T follicular helper cell (primary cell): ENCODE data around the gene MAB21L4.
"Not testable (repeated sequence)": the region's sequence is repeated elsewhere in the genome, so short reads cannot be mapped to it uniquely, and the experiment has no call there.

Source experiments
- DNase-seq: peaks from one replicate; pipeline ENCODE4 v3.0.0-alpha.2; 2020; ENCODE audit warnings: low read depth

MAB21L4 gene

GRCh38 chr2:240858871-240859270 is 37.1 kb downstream of the MAB21L4 start:
- no peak for DNase-seq

DNA sequence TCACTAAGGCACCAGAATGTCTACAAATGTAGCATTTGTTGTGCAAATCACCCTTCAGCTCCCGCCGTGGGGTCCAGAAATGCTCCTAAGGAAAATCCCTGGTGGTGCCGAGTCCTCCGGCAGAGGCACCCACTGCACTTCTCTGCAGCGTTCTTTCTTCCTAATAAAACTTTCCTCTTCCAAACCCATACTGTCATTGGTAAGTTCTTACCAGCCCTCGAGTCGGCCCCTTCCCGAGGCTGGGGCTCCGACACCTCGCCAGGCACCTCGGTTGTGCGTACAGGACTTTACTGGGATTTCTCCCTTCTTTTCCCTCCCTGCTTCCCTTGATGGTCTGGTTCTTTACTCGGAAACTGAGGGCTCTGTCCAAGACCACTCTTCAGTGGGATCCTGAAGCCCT is 37.6 kb downstream of the MAB21L4 start:
- DNase-seq: no peak

DNA sequence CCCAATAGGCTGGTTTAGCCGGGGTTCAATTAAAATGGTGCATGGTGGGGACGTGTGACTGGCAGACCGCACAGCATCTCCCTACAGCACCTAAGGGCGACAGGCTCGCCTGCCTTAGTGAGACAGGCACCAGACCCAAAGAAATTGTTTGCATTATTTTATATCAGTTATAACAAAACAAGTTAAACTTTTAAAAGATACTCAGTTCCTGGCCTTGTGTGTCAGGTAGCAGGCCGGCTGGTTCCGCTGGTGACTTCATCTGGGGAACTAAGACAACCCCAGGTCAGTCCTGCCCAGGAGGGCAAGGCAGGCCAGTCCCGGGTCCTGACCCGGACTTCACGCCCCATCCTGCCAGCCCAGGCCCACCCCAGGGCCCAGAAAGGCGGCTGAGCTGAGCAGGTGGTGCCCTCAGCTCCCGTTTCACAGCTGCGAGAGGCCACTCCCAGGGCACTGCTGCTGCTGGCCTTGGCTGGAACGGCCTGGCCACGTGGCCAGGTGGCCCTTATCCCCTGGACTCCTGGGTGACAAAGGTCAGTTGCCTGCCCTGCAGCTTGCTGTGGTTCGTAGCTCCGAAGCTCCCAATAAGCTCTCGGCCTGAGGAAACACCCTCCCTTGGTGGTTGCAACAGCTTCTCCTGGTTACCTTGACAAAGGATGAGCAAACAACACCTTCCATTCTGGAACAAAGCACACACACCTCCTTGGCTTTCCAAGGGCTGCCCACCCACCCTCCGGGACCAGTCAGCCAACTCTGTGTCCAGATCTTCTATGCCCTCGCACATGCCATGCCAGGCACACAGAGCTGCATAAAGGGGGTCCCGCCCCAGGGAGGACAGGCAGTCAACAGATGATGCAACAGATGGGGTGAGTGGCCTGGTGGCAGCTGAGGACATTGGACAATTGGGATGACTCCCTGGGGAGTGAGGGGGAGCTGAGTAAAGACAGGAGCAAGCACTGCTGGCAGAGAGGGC is 38.6 kb downstream of the MAB21L4 start:
- no peak for DNase-seq

GRCh38 chr2:240856151-240856980 is 39.6 kb downstream of the MAB21L4 start:
- DNase-seq: no peak

GRCh38 chr2:240855670-240856069 is 40.3 kb downstream of the MAB21L4 start:
- DNase-seq: no peak

DNA sequence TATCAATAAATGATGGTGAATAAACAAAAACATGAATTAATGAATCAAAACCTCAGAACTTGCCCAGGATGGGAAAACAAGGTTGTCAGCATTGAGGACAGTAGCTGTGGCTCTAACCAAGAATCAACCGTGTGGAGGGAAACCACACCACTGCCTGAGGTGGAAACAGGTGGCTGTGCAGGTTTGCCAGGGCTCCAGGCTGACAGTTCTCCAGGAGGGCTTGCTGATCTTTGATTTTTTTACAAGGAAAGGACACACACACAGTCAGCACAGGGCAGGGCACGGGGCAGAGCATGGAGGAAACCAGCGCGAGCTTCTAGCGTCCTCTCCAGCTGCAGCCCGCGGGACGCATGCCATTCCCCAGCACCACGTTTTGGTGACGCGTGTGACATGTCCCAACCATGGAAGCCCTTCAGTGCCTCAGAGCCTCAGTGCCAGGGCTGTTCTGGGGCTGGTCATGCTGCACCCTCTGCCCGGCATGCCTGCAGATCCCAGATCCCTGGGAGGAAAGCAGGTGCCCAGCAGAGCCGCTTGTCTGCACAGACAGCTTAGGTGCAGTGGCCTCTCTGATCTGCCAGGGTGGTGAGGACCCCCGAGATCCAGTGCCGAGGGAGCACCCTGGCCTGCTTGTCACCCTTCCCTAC is 43.2 kb downstream of the MAB21L4 start:
- DNase-seq: no peak

GRCh38 chr2:240851078-240851991 is 44.6 kb downstream of the MAB21L4 start:
- DNase-seq: peak; percentile 74

GRCh38 chr2:240850756-240851077 is 45.2 kb downstream of the MAB21L4 start:
- no peak for DNase-seq

DNA sequence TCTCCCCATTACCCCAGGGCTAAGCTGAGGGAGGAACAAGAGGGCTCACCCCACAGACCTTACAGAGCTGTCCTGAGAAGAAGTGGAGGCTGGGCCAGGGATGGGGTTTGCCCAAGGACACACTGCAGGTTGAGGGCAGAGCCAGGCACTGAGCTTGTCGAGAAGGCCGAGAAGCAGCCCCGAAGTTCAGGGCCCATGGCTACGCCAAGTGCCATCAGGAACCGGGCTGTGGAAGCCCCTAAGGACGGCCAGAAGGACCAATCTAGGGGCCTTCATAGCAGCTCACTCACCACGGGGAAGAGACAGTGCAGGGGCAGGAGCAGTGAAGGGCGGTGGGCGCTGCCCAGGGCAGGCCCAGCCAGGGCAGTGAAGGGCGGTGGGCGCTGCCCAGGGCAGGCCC is 45.9 kb downstream of the MAB21L4 start:
- DNase-seq: no peak

- DNase-seq: no peak
Measured at GRCh38 chr2:240848900-240849680, 46.9 kb downstream of the MAB21L4 start.

- DNase-seq: no peak
Measured at GRCh38 chr2:240847817-240848216, 48.1 kb downstream of the MAB21L4 start.

- no peak for DNase-seq
Measured at GRCh38 chr2:240846873-240847595, 48.9 kb downstream of the MAB21L4 start.

DNA sequence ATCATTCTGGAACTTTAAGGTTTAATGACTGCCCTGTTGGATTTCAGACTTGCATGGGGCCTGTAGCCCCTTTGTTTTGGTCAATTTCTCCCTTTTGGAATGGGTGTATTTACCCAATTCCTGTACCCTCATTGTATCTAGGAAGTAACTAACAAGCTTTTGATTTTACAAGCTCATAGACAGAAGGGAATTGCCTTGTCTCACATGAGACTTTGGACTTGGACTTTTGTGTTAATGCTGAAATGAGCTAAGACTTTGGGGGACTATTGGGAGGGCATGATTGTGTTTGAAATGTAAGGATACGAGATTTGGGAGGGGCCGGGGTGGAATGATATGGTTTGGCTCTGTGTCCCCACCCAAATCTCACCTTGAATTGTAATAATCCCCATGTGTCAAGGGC is 49.6 kb downstream of the MAB21L4 start:
- not testable (repeated sequence) for DNase-seq

GRCh38 chr2:240840435-240841060 is 55.4 kb downstream of the MAB21L4 start:
- DNase-seq: no peak

DNA sequence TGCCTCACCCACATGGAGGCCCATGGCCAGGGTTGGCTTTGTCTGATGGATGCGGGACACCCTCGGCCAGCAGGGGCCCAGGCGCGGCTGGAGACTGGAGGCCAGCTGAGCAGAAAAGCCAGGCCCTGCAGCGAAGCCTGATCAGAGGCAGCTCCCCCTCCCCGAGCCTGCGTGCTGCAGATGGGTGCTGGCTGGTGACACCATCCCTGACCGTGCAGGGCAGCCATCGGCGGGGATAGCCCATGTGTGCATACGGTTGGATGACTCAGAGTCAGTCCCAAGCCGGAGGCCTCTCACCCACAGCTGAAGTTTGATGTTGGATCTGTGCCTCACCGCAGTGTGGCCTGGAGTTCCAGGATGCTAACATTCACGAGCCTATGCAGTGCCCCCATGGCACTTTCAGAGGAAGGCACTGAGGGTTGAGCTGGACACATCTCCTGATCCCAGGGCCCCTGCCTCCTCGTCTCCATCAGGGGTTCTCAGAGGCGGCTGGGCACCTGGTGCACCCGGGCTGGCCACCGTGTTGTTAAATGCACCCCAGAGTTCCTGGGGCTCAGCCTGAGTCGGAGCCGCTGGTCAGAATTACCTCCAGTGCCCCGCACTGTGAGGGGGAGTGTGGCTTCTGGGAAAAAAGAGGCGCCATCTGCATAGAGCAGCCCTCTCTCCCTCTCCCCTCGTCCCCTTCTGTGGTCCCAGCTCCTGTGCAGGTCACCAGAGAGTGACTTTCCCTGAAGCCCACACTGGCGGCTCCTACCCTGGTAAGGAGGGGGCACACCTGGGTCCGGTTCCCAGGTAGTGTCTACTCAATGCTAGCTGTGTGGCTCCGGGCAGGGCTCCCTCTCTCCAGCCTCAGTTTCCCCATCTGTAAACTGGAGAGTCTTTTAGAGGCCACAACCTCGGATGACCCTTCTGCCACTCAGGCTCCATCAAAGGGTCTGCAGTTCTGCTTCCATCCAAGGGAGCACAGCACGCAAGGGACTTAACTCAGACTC is 56.5 kb downstream of the MAB21L4 start:
- no peak for DNase-seq

- no peak for DNase-seq
Measured at GRCh38 chr2:240837621-240838020, 58.3 kb downstream of the MAB21L4 start.

DNA sequence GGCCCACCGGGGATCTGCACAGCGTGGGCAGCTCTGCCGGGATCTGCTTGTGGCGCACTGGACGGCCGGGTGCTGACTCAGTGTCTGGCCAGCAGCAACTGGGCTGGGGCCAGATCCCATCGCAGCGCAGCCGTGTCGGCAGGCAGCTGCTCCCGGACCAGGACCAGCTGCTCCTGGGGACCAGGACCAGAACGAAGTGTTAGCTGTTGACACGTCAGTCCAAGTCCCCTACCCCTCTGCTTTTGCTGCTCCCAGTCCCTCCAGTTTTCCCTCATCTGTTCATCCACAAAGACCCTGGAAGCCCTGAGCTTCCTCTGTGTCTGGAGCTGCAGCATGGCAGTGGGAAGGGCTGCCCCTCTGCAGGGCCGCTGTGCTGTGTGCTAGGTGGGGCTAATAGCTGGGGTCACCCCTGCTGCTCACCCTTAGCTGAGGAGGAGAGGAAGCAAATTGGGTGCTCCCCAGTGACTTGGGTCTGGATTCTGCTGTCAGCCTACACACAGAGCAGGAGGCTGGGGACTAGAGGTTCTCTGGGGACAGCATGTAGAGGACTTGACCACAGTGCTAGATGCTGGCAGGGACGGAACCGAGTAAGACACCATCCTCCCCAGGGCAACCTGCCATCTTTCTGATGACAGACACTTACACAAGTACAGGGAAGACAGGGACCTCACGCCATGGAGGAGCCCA is 59.0 kb downstream of the MAB21L4 start:
- DNase-seq: no peak
